Measurements from ENCODE around the gene SMG5.

The SMG5 gene

GRCh38 chr1:156213644-156213966 is 69.0 kb downstream of the SMG5 start:
- H3K27ac ChIP-seq: peak overlapping the region; percentile 92
- TF ChIP-seq CTCF (conservative IDR thresholded peaks at IDR 0.05) (no peak), ZFX (IDR thresholded peaks at IDR 0.05) (no peak)

GRCh38 chr1:156212833-156213643 is 69.6 kb downstream of the SMG5 start, which contains the start of gene PMF1:
TSS of gene PMF1 (plus strand) at chr1:156213007. CDS start at chr1:156213016, 9 bp downstream.
- TF ChIP-seq ZFX (IDR thresholded peaks at IDR 0.05) (no peak), CTCF (conservative IDR thresholded peaks at IDR 0.05) (no peak)

GRCh38 chr1:156212130-156212529 is 70.5 kb downstream of the SMG5 start:
- TF ChIP-seq CTCF (conservative IDR thresholded peaks at IDR 0.05): no peak
- TF ChIP-seq ZFX (IDR thresholded peaks at IDR 0.05): no peak
- peak overlapping the region; percentile 92 for H3K27ac ChIP-seq

More at GRCh38 chr1:156212833-156213643, 69.6 kb downstream of the SMG5 start, which contains the start of gene PMF1:
- peak within 1 kb of the TSS; percentile 92 for H3K27ac ChIP-seq

GRCh38 chr1:156211243-156211642 is 71.4 kb downstream of the SMG5 start:
- no peak for TF ChIP-seq CTCF (conservative IDR thresholded peaks at IDR 0.05)
- TF ChIP-seq ZFX (IDR thresholded peaks at IDR 0.05): no peak
- H3K27ac ChIP-seq: no peak overlapping the region

GRCh38 chr1:156204686-156205085 is 77.9 kb downstream of the SMG5 start:
- TF ChIP-seq ZFX (IDR thresholded peaks at IDR 0.05) (no peak), CTCF (conservative IDR thresholded peaks at IDR 0.05) (no peak)
- no peak overlapping the region for H3K27ac ChIP-seq

GRCh38 chr1:156203331-156203730 is 79.3 kb downstream of the SMG5 start:
- TF ChIP-seq CTCF (conservative IDR thresholded peaks at IDR 0.05): no peak
- no peak for TF ChIP-seq ZFX (IDR thresholded peaks at IDR 0.05)
- H3K27ac ChIP-seq: no peak overlapping the region

- H3K27ac ChIP-seq: no peak overlapping the region
- TF ChIP-seq ZFX (IDR thresholded peaks at IDR 0.05) (no peak), CTCF (conservative IDR thresholded peaks at IDR 0.05) (no peak)
Measured at GRCh38 chr1:156200044-156200443, 82.6 kb downstream of the SMG5 start.
